ENCODE results near the gene FBXO46.

Gene FBXO46

DNA sequence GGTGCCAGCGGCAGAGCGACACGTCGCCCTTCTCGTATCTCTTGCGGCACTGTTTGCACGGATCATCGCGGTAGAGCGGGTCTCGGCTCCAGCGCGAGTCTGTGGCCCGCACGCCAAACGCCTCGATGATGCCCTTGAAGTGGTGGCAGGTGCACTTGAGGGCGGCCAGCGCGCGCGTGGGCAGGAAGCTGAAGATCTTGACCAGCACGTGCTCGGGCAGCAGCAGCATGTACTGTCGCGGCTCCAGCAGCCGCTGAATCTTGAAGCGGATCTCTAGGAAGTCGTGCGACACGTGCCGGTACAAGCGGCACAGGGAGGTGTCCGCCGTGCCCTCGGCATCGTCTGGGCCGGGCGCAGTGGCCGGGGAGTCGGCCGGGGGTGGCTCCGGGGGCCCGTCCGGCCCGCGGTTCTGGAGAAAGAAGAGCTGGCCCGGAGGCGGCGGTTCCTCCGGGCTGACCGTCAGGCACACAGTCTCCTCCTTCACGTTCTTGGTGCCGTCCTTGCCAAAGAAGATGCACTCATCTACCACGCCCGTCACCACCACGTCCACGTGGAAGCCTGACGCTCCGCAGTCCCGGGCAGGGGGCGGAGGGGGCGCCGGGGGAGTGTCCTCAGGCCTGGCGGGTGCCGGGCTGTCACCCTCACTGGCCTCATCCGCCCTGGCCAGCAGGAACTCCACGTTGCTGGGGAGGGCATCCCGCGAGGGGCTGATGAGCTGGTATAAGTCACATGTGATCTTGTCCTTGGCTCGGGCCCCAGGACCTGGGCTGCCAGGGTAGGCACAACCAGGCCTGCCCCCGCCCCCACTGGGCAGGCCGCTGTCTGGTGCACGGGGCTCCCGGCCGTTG, 18.6 kb downstream of the FBXO46 start:
- DNase-seq (ENCODE audit: low read depth), result no peak
- TF ChIP-seq, protein P1, sequence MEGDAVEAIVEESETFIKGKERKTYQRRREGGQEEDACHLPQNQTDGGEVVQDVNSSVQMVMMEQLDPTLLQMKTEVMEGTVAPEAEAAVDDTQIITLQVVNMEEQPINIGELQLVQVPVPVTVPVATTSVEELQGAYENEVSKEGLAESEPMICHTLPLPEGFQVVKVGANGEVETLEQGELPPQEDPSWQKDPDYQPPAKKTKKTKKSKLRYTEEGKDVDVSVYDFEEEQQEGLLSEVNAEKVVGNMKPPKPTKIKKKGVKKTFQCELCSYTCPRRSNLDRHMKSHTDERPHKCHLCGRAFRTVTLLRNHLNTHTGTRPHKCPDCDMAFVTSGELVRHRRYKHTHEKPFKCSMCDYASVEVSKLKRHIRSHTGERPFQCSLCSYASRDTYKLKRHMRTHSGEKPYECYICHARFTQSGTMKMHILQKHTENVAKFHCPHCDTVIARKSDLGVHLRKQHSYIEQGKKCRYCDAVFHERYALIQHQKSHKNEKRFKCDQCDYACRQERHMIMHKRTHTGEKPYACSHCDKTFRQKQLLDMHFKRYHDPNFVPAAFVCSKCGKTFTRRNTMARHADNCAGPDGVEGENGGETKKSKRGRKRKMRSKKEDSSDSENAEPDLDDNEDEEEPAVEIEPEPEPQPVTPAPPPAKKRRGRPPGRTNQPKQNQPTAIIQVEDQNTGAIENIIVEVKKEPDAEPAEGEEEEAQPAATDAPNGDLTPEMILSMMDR (conservative IDR thresholded peaks at IDR 0.05; ENCODE audit: low read depth, low read length), result no peak
- H3K4me3 ChIP-seq (ENCODE audit: low read depth, low read length), result no peak overlapping the region

- no peak for DNase-seq (ENCODE audit: low read depth)
- no peak overlapping the region for H3K4me3 ChIP-seq (ENCODE audit: low read depth, low read length)
- TF ChIP-seq, protein P1 (conservative IDR thresholded peaks at IDR 0.05; ENCODE audit: low read depth, low read length), result no peak
These were observed 20.2 kb downstream of the FBXO46 start for GRCh38 chr19:45710356-45711130.

- DNase-seq (ENCODE audit: low read depth), result no peak
- H3K4me3 ChIP-seq (ENCODE audit: low read depth, low read length), result no peak overlapping the region
- TF ChIP-seq, protein P1 (conservative IDR thresholded peaks at IDR 0.05; ENCODE audit: low read depth, low read length), result no peak
These were observed 24.8 kb downstream of the FBXO46 start for GRCh38 chr19:45705710-45706415.

DNA sequence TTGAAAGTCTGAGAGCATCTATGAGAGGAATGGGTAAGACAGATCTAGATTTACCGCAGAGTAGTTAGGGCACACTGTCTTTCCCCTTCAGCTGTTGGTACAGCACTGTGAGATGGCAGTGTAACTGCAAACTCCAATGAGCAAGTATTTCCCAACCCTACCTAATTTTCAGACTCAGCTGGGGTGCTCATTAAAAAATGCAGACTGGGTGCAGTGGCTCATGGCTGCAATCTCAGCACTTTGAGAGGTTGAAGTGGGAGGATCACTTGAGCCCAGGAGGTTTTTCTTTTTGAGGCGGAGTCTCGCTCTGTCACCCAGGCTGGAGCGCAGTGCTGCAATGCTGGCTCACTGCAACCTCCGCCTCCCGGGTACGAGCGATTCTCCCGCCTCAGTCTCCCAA, 25.6 kb downstream of the FBXO46 start:
- DNase-seq (ENCODE audit: low read depth), result no peak
- TF ChIP-seq, protein P1 (conservative IDR thresholded peaks at IDR 0.05; ENCODE audit: low read depth, low read length), result no peak
- H3K4me3 ChIP-seq (ENCODE audit: low read depth, low read length), result no peak overlapping the region

- TF ChIP-seq, protein P1 (conservative IDR thresholded peaks at IDR 0.05; ENCODE audit: low read depth, low read length), result no peak
- DNase-seq (ENCODE audit: low read depth), result no peak
- H3K4me3 ChIP-seq (ENCODE audit: low read depth, low read length), result no peak overlapping the region
These were observed 29.0 kb downstream of the FBXO46 start for GRCh38 chr19:45701676-45702075.

DNA sequence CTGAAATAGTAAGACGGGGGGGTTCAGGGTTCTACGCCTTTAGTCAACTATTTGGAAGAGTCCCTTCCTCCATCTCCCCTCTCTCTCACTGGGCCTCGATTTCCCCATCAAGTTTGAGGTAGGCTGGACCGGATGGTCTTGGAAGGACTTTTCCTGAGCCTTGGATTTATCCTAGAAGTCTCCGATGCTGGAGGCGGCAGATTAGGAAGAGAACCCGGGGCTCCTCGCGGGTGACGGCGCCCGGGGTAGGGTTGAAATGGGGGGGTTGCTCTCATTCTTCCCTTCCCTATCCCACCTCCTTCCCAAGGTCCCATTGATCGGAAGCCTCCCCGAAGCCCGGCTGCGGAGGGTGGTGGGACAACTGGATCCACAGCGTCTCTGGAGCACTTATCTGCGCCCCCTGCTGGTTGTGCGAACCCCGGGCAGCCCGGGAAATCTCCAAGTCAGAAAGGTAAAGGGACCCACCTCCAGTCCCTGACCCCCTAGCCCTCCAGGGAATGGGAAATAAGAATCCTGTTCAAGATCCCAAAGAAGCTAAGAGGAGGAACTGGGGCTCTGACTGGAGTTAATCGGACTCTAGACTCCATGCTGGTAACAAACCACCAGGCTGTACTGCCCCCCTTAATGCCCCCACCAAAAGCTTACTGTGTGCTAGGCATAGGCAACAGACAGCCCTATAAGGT, 37.4 kb downstream of the FBXO46 start:
- TF ChIP-seq, protein P1 (conservative IDR thresholded peaks at IDR 0.05; ENCODE audit: low read depth, low read length), result peak; percentile 92
- peak overlapping the region; percentile 78 for H3K4me3 ChIP-seq (ENCODE audit: low read depth, low read length)
- peak; percentile 74 for DNase-seq (ENCODE audit: low read depth)
